ENCODE measurements around the gene PPT1. TPM values are rescaled to one million over a fixed set of nuclear protein-coding genes. Genes with fewer than 3 reads are reported as not detected.

PPT1 gene
- total RNA-seq, 2 experiments from 2014 or later, result 71.3 to 74.6 TPM

- H3K4me1 Mint-ChIP-seq, result peaks cover 75% of the 10 kb centered on the region
- H3K27ac Mint-ChIP-seq, result peak overlapping the region; percentile 84
- no peaks in the 10 kb centered on the region for H3K27me3 Mint-ChIP-seq
- no peak for DNase-seq
- POLR2A ChIA-PET, result interaction anchor here (0.9 to 7.4 kb wide), 4 partner anchors 10 to 18 kb away, joined by 4 to 53 read pairs (median 16); partner anchors contain the start of gene CAP1
- no peaks in the 10 kb centered on the region for H3K9me3 Mint-ChIP-seq
- ATAC-seq (ENCODE audit: low read depth), result no peak
- peaks cover 67% of the 10 kb centered on the region for H3K36me3 Mint-ChIP-seq
- H3K4me3 Mint-ChIP-seq, result peak overlapping the region; percentile 73
Observed at GRCh38 chr1:40058453-40059337, 38.4 kb downstream of the PPT1 start.

GRCh38 chr1:40058097-40058452 is 39.0 kb downstream of the PPT1 start:
- POLR2A ChIA-PET, result interaction anchor here (0.9 to 7.4 kb wide), 4 partner anchors 9 to 17 kb away, joined by 4 to 53 read pairs (median 16); partner anchors contain the start of gene CAP1
- Mint-ChIP-seq H3K27me3 (no peaks in the 10 kb centered on the region), H3K4me1 (peaks cover 74% of the 10 kb centered on the region), H3K36me3 (peaks cover 64% of the 10 kb centered on the region), H3K9me3 (no peaks in the 10 kb centered on the region), H3K27ac (peak overlapping the region; percentile 84), H3K4me3 (peak overlapping the region; percentile 73)
- no peak for DNase-seq
- no peak for ATAC-seq (ENCODE audit: low read depth)

- Mint-ChIP-seq H3K36me3 (peaks cover 64% of the 10 kb centered on the region), H3K27me3 (no peaks in the 10 kb centered on the region), H3K4me1 (peaks cover 74% of the 10 kb centered on the region), H3K27ac (peak overlapping the region; percentile 50), H3K9me3 (no peaks in the 10 kb centered on the region), H3K4me3 (peak overlapping the region; percentile 31)
- ATAC-seq (ENCODE audit: low read depth), result no peak
- DNase-seq, result no peak
- POLR2A ChIA-PET, result interaction anchor here (0.9 to 7.4 kb wide), 5 partner anchors 8 to 18 kb away, joined by 4 to 53 read pairs (median 7); partner anchors contain the start of gene CAP1
Observed at GRCh38 chr1:40057310-40058030, 39.6 kb downstream of the PPT1 start.

- H3K27me3 Mint-ChIP-seq, result no peaks in the 10 kb centered on the region
- DNase-seq (no peak), ATAC-seq (ENCODE audit: low read depth) (no peak)
- H3K36me3 Mint-ChIP-seq, result peaks cover 64% of the 10 kb centered on the region
- POLR2A ChIA-PET, result interaction anchor here (2.3 to 7.4 kb wide), 2 partner anchors 16 to 19 kb away, joined by 7 to 53 read pairs; partner anchors contain the start of gene CAP1
- H3K4me1 Mint-ChIP-seq, result peaks cover 74% of the 10 kb centered on the region
- peak overlapping the region; percentile 63 for H3K27ac Mint-ChIP-seq
- peak overlapping the region; percentile 31 for H3K4me3 Mint-ChIP-seq
- H3K9me3 Mint-ChIP-seq, result no peaks in the 10 kb centered on the region
Observed at GRCh38 chr1:40056519-40057309, 40.3 kb downstream of the PPT1 start.

- Mint-ChIP-seq H3K4me3 (no peak overlapping the region), H3K36me3 (peaks cover 58% of the 10 kb centered on the region), H3K4me1 (peaks cover 69% of the 10 kb centered on the region), H3K27ac (no peak overlapping the region), H3K27me3 (no peaks in the 10 kb centered on the region), H3K9me3 (no peaks in the 10 kb centered on the region)
- POLR2A ChIA-PET, result no interaction called here
- DNase-seq (no peak), ATAC-seq (ENCODE audit: low read depth) (no peak)
Observed at GRCh38 chr1:40053138-40053887, 43.7 kb downstream of the PPT1 start.

- Mint-ChIP-seq H3K27me3 (no peaks in the 10 kb centered on the region), H3K27ac (peak overlapping the region; percentile 81), H3K4me1 (peaks cover 65% of the 10 kb centered on the region), H3K4me3 (peak overlapping the region; percentile 61), H3K9me3 (no peaks in the 10 kb centered on the region), H3K36me3 (peaks cover 56% of the 10 kb centered on the region)
- no peak for DNase-seq
- no peak for ATAC-seq (ENCODE audit: low read depth)
- POLR2A ChIA-PET, result interaction anchor here (0.8 to 4.4 kb wide), 4 partner anchors 8 to 10 kb away, joined by 3 to 25 read pairs (median 5); partner anchors contain the start of gene CAP1
Observed at GRCh38 chr1:40050863-40051262, 46.2 kb downstream of the PPT1 start.

- peak overlapping the region; percentile 74 for H3K27ac Mint-ChIP-seq
- peak overlapping the region; percentile 62 for H3K4me3 Mint-ChIP-seq
- H3K36me3 Mint-ChIP-seq, result peaks cover 59% of the 10 kb centered on the region
- no peak for DNase-seq
- peaks cover 67% of the 10 kb centered on the region for H3K4me1 Mint-ChIP-seq
- POLR2A ChIA-PET, result interaction anchor here (1.0 to 4.4 kb wide), 5 partner anchors 9 to 17 kb away, joined by 3 to 25 read pairs (median 5); partner anchors contain the start of gene CAP1
- H3K9me3 Mint-ChIP-seq, result no peaks in the 10 kb centered on the region
- ATAC-seq (ENCODE audit: low read depth), result peak; percentile 16
- no peaks in the 10 kb centered on the region for H3K27me3 Mint-ChIP-seq
Observed at GRCh38 chr1:40049725-40050124, 47.3 kb downstream of the PPT1 start.

- Mint-ChIP-seq H3K27ac (peak overlapping the region; percentile 75), H3K27me3 (no peaks in the 10 kb centered on the region), H3K9me3 (no peaks in the 10 kb centered on the region), H3K4me3 (peak overlapping the region; percentile 68), H3K36me3 (peaks cover 60% of the 10 kb centered on the region), H3K4me1 (peaks cover 65% of the 10 kb centered on the region)
- POLR2A ChIA-PET, result interaction anchor here (4.4 kb wide), 1 partner anchor 11 kb away, joined by 25 read pairs; no protein-coding TSS in a partner anchor
- no peak for DNase-seq
- no peak for ATAC-seq (ENCODE audit: low read depth)
Observed at GRCh38 chr1:40047769-40048168, 49.3 kb downstream of the PPT1 start.

- peaks cover 70% of the 10 kb centered on the region for H3K4me1 Mint-ChIP-seq
Observed at GRCh38 chr1:40047276-40047675, 49.8 kb downstream of the PPT1 start.

GRCh38 chr1:40045766-40046165 is 51.3 kb downstream of the PPT1 start:
- POLR2A ChIA-PET, result interaction anchor here (1.3 to 1.9 kb wide), 3 partner anchors 11 to 15 kb away, joined by 3 to 6 read pairs (median 5); no protein-coding TSS in a partner anchor
- ATAC-seq (ENCODE audit: low read depth), result no peak
- peak overlapping the region; percentile 85 for H3K4me3 Mint-ChIP-seq
- H3K27me3 Mint-ChIP-seq, result no peaks in the 10 kb centered on the region
- H3K27ac Mint-ChIP-seq, result peak overlapping the region; percentile 61
- DNase-seq, result no peak
- peaks cover 62% of the 10 kb centered on the region for H3K4me1 Mint-ChIP-seq
- no peaks in the 10 kb centered on the region for H3K9me3 Mint-ChIP-seq
- peaks cover 69% of the 10 kb centered on the region for H3K36me3 Mint-ChIP-seq

More at GRCh38 chr1:40047276-40047675, 49.8 kb downstream of the PPT1 start:
- peaks cover 64% of the 10 kb centered on the region for H3K36me3 Mint-ChIP-seq
- ATAC-seq (ENCODE audit: low read depth), result no peak
- no peaks in the 10 kb centered on the region for H3K9me3 Mint-ChIP-seq
- DNase-seq, result no peak
- H3K4me3 Mint-ChIP-seq, result peak overlapping the region; percentile 68
- H3K27ac Mint-ChIP-seq, result peak overlapping the region; percentile 75
- POLR2A ChIA-PET, result interaction anchor here (4.4 kb wide), 1 partner anchor 12 kb away, joined by 25 read pairs; no protein-coding TSS in a partner anchor
- H3K27me3 Mint-ChIP-seq, result no peaks in the 10 kb centered on the region

- peaks cover 67% of the 10 kb centered on the region for H3K36me3 Mint-ChIP-seq
- H3K9me3 Mint-ChIP-seq, result no peaks in the 10 kb centered on the region
- ATAC-seq (ENCODE audit: low read depth), result no peak
- H3K27me3 Mint-ChIP-seq, result no peaks in the 10 kb centered on the region
- H3K27ac Mint-ChIP-seq, result peak overlapping the region; percentile 78
- peaks cover 60% of the 10 kb centered on the region for H3K4me1 Mint-ChIP-seq
- DNase-seq, result no peak
- peak overlapping the region; percentile 85 for H3K4me3 Mint-ChIP-seq
- POLR2A ChIA-PET, result interaction anchor here (0.9 to 1.9 kb wide), 4 partner anchors 10 to 16 kb away, joined by 3 to 6 read pairs (median 4); no protein-coding TSS in a partner anchor
Observed at GRCh38 chr1:40045182-40045581, 51.9 kb downstream of the PPT1 start.

- peaks cover 59% of the 10 kb centered on the region for H3K36me3 Mint-ChIP-seq
- no peak for ATAC-seq (ENCODE audit: low read depth)
Observed at GRCh38 chr1:40044110-40044509, 52.9 kb downstream of the PPT1 start.

More at GRCh38 chr1:40044110-40044509, 52.9 kb downstream of the PPT1 start:
- Mint-ChIP-seq H3K4me3 (peak overlapping the region; percentile 94), H3K9me3 (no peaks in the 10 kb centered on the region), H3K27ac (peak overlapping the region; percentile 66), H3K4me1 (peaks cover 54% of the 10 kb centered on the region), H3K27me3 (no peaks in the 10 kb centered on the region)
- POLR2A ChIA-PET, result interaction anchor here (0.8 to 1.2 kb wide), 2 partner anchors 14 to 20 kb away, joined by 3 to 4 read pairs; no protein-coding TSS in a partner anchor
- DNase-seq, result no peak
